ENCODE measurements around the gene ENOX1. TPM values are rescaled to one million over a fixed set of nuclear protein-coding genes. Genes with fewer than 3 reads are reported as not detected.
A peak's percentile ranks its signal among the peaks of the same experiment; 100 is the strongest.

Gene ENOX1
- total RNA-seq, 1 experiment from 2014 or later: 0.95 TPM

DNA sequence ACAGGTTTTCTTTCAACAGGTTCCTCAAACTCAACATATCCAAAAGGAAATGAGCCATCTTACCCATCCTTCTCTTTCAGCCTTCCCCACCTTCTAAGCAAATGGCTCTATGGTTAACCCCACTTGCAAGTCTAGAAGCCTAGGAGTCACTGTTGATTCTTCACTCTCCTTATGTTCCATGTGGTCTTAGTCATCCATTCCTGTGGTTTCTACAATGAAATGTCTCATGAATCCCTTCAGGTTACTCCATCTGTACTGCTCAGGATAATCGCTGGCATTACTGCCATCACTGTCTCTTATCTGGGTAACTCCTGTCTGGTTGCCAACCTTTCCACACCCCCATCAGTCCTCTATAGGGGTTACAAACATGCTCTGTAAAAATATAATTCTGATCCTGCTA lies 381.3 kb downstream of the ENOX1 start:
- Histone ChIP-seq H3K4me2 (ENCODE audit: low read length) (no peak overlapping the region), H3K4me3 (ENCODE audit: low read length) (no peak overlapping the region), H3K27me3 (ENCODE audit: low read length) (no peaks in the 10 kb centered on the region), H3K9ac (ENCODE audit: low read length) (no peak overlapping the region), H3K27ac (ENCODE audit: low read length) (0 out of 2 replicates have a peak overlapping the region, but pooled peaks have one; percentile 36), H2AFZ (ENCODE audit: low read length) (no peak overlapping the region), H3F3A (ENCODE audit: low read length, unreplicated experiment) (no peaks in the 10 kb centered on the region), H3K9me2 (replicated peaks; ENCODE audit: low read length) (no peaks in the 10 kb centered on the region), H3K9me3 (ENCODE audit: low read length) (no peaks in the 10 kb centered on the region), H3K4me1 (ENCODE audit: insufficient read depth, low read length) (peaks cover 9% of the 10 kb centered on the region; the same call in 1 of the 2 replicates), H3K79me2 (ENCODE audit: low read length) (no peaks in the 10 kb centered on the region), H4K20me1 (ENCODE audit: low read length) (no peaks in the 10 kb centered on the region), H3K36me3 (ENCODE audit: low read depth, low read length) (no peaks in the 10 kb centered on the region)
- intact Hi-C loops (cut with micrococcal nuclease): no loop called here
- no TSS peak for BruUV-seq (replicated peaks)
- ChIA-PET CTCF (no interaction called here), POLR2A (ENCODE audit: unreplicated experiment) (no interaction called here)
- TF ChIP-seq EZH2phosphoT487 (IDR thresholded peaks at IDR 0.05; ENCODE audit: borderline replicate concordance, low read length) (no peak), EZH2 (IDR thresholded peaks at IDR 0.05; ENCODE audit: low read length, unreplicated experiment) (no peak)
- TF ChIP-seq, protein P1, sequence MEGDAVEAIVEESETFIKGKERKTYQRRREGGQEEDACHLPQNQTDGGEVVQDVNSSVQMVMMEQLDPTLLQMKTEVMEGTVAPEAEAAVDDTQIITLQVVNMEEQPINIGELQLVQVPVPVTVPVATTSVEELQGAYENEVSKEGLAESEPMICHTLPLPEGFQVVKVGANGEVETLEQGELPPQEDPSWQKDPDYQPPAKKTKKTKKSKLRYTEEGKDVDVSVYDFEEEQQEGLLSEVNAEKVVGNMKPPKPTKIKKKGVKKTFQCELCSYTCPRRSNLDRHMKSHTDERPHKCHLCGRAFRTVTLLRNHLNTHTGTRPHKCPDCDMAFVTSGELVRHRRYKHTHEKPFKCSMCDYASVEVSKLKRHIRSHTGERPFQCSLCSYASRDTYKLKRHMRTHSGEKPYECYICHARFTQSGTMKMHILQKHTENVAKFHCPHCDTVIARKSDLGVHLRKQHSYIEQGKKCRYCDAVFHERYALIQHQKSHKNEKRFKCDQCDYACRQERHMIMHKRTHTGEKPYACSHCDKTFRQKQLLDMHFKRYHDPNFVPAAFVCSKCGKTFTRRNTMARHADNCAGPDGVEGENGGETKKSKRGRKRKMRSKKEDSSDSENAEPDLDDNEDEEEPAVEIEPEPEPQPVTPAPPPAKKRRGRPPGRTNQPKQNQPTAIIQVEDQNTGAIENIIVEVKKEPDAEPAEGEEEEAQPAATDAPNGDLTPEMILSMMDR (conservative IDR thresholded peaks at IDR 0.05; ENCODE audit: low read depth, low read length): peak; percentile 31; the same call in 1 of the 2 replicates
- DNase-seq (peak; percentile 74), ATAC-seq (peak; percentile 78)

DNA sequence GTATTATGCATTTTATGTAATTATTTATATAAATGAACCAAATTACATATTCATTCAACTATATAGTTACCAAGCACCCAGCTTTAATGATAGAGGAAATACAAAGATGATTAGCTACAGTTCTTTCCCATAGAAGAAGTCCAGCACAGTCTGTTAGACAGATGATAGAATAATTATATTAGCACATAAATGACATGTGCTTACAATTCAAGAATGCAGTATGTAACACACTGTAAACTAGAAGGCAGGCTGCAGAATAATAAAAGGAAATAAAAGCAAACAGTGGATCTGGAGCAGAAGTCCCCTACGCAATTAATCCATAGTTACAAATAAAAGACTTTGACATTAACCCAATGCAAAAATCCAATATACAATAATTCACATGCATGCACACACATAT lies 384.4 kb downstream of the ENOX1 start:
- H3K9me2 ChIP-seq (replicated peaks; ENCODE audit: low read length): no peaks in the 10 kb centered on the region
- no peak overlapping the region for H3K27ac ChIP-seq (ENCODE audit: low read length)
- no peaks in the 10 kb centered on the region for H4K20me1 ChIP-seq (ENCODE audit: low read length)
- TF ChIP-seq EZH2phosphoT487 (IDR thresholded peaks at IDR 0.05; ENCODE audit: borderline replicate concordance, low read length) (no peak), EZH2 (IDR thresholded peaks at IDR 0.05; ENCODE audit: low read length, unreplicated experiment) (no peak)
- TF ChIP-seq, protein P1 (conservative IDR thresholded peaks at IDR 0.05; ENCODE audit: low read depth, low read length): no peak
- intact Hi-C loops (cut with micrococcal nuclease): no loop called here
- H3K36me3 ChIP-seq (ENCODE audit: low read depth, low read length): no peaks in the 10 kb centered on the region
- CTCF ChIA-PET: no interaction called here
- no peaks in the 10 kb centered on the region for H3K9me3 ChIP-seq (ENCODE audit: low read length)
- H3K27me3 ChIP-seq (ENCODE audit: low read length): no peaks in the 10 kb centered on the region
- peaks cover 9% of the 10 kb centered on the region; the same call in 1 of the 2 replicates for H3K4me1 ChIP-seq (ENCODE audit: insufficient read depth, low read length)
- no peaks in the 10 kb centered on the region for H3F3A ChIP-seq (ENCODE audit: low read length, unreplicated experiment)
- no peak for DNase-seq
- no peak overlapping the region for H3K4me2 ChIP-seq (ENCODE audit: low read length)
- no peaks in the 10 kb centered on the region for H3K79me2 ChIP-seq (ENCODE audit: low read length)
- POLR2A ChIA-PET (ENCODE audit: unreplicated experiment): no interaction called here
- H3K9ac ChIP-seq (ENCODE audit: low read length): no peak overlapping the region
- no peak for ATAC-seq
- no peak overlapping the region for H2AFZ ChIP-seq (ENCODE audit: low read length)
- no peak overlapping the region for H3K4me3 ChIP-seq (ENCODE audit: low read length)
- no TSS peak for BruUV-seq (replicated peaks)

DNA sequence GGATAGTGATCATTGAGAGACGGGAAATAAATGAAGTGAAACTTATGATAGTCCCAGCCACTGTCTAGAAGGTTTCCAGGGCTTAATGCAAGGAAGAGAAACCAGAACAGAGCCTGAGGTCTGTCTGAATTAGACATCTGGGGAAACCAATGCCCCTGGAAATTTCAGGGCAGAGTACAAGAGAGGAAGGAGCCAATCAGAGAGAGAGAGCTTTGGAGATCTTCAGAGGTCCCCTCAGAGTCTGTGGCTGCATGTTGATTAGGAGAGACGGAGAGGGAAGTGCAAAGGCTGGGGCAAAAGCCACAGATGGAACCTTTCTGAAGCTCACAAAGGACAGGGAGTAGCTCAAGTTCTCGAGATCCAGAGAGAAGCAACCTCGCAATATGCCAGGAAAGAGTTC lies 385.4 kb downstream of the ENOX1 start:
- Histone ChIP-seq H3K27ac (ENCODE audit: low read length) (no peak overlapping the region), H2AFZ (ENCODE audit: low read length) (no peak overlapping the region), H3K4me3 (ENCODE audit: low read length) (no peak overlapping the region), H3K9me2 (replicated peaks; ENCODE audit: low read length) (no peaks in the 10 kb centered on the region), H3K79me2 (ENCODE audit: low read length) (no peaks in the 10 kb centered on the region), H3K36me3 (ENCODE audit: low read depth, low read length) (no peaks in the 10 kb centered on the region), H4K20me1 (ENCODE audit: low read length) (no peaks in the 10 kb centered on the region), H3K9ac (ENCODE audit: low read length) (no peak overlapping the region), H3K4me1 (ENCODE audit: insufficient read depth, low read length) (peaks cover 9% of the 10 kb centered on the region; the same call in 1 of the 2 replicates), H3F3A (ENCODE audit: low read length, unreplicated experiment) (no peaks in the 10 kb centered on the region), H3K27me3 (ENCODE audit: low read length) (no peaks in the 10 kb centered on the region), H3K4me2 (ENCODE audit: low read length) (no peak overlapping the region), H3K9me3 (ENCODE audit: low read length) (no peaks in the 10 kb centered on the region)
- DNase-seq (no peak), ATAC-seq (no peak)
- TF ChIP-seq EZH2 (IDR thresholded peaks at IDR 0.05; ENCODE audit: low read length, unreplicated experiment) (no peak), EZH2phosphoT487 (IDR thresholded peaks at IDR 0.05; ENCODE audit: borderline replicate concordance, low read length) (no peak)
- TF ChIP-seq, protein P1 (conservative IDR thresholded peaks at IDR 0.05; ENCODE audit: low read depth, low read length): no peak
- CTCF ChIA-PET: interaction anchor here (0.7 kb wide), 1 partner anchor 51 kb away, joined by 3 read pairs; no protein-coding TSS in a partner anchor
- no TSS peak for BruUV-seq (replicated peaks)
- intact Hi-C loops (cut with micrococcal nuclease): no loop called here
- POLR2A ChIA-PET (ENCODE audit: unreplicated experiment): no interaction called here
